Measurements from ENCODE around the gene ZAR1L. TPM values are rescaled to one million over a fixed set of nuclear protein-coding genes. Genes with fewer than 3 reads are reported as not detected.
"Not testable (repeated sequence)": the region's sequence is repeated elsewhere in the genome, so short reads cannot be mapped to it uniquely, and the experiment has no call there.

The ZAR1L gene, protein sequence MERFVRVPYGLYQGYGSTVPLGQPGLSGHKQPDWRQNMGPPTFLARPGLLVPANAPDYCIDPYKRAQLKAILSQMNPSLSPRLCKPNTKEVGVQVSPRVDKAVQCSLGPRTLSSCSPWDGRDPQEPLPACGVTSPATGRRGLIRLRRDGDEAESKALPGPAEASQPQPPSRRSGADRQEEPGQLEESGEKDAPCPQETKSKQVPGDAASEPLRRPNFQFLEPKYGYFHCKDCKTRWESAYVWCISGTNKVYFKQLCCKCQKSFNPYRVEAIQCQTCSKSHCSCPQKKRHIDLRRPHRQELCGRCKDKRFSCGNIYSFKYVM
- total RNA-seq, result not detected in 2 replicates

DNA sequence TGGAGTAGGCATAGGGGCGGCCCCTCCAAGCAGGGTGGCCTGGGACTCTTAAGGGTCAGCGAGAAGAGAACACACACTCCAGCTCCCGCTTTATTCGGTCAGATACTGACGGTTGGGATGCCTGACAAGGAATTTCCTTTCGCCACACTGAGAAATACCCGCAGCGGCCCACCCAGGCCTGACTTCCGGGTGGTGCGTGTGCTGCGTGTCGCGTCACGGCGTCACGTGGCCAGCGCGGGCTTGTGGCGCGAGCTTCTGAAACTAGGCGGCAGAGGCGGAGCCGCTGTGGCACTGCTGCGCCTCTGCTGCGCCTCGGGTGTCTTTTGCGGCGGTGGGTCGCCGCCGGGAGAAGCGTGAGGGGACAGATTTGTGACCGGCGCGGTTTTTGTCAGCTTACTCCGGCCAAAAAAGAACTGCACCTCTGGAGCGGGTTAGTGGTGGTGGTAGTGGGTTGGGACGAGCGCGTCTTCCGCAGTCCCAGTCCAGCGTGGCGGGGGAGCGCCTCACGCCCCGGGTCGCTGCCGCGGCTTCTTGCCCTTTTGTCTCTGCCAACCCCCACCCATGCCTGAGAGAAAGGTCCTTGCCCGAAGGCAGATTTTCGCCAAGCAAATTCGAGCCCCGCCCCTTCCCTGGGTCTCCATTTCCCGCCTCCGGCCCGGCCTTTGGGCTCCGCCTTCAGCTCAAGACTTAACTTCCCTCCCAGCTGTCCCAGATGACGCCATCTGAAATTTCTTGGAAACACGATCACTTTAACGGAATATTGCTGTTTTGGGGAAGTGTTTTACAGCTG lies at the start of gene ZAR1L, which contains the start of gene BRCA2:
TSS of gene ZAR1L (minus strand) at position 126 of the 790 bp plus-strand sequence. CDS start 3,438 bp downstream, outside the sequence.
TSS of gene BRCA2 (plus strand) at position 271 of the 790 bp plus-strand sequence. CDS start 953 bp downstream, outside the sequence.
- FAIRE-seq (no peak), DNase-seq (ENCODE audit: low read depth) (peak; percentile 66)
- Histone ChIP-seq H3K36me3 (ENCODE audit: control insufficient read depth, insufficient read depth, low read length) (no peaks in the 10 kb centered on the region), H3K4me3 (ENCODE audit: low read depth, low read length) (peak within 1 kb of the TSS; percentile 82), H3K27me3 (ENCODE audit: control insufficient read depth, insufficient read depth, low read length) (no peaks in the 10 kb centered on the region)
- TF ChIP-seq, protein P1, sequence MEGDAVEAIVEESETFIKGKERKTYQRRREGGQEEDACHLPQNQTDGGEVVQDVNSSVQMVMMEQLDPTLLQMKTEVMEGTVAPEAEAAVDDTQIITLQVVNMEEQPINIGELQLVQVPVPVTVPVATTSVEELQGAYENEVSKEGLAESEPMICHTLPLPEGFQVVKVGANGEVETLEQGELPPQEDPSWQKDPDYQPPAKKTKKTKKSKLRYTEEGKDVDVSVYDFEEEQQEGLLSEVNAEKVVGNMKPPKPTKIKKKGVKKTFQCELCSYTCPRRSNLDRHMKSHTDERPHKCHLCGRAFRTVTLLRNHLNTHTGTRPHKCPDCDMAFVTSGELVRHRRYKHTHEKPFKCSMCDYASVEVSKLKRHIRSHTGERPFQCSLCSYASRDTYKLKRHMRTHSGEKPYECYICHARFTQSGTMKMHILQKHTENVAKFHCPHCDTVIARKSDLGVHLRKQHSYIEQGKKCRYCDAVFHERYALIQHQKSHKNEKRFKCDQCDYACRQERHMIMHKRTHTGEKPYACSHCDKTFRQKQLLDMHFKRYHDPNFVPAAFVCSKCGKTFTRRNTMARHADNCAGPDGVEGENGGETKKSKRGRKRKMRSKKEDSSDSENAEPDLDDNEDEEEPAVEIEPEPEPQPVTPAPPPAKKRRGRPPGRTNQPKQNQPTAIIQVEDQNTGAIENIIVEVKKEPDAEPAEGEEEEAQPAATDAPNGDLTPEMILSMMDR (IDR thresholded peaks at IDR 0.05; ENCODE audit: insufficient read depth, low read length, severe bottlenecking), result no peak

DNA sequence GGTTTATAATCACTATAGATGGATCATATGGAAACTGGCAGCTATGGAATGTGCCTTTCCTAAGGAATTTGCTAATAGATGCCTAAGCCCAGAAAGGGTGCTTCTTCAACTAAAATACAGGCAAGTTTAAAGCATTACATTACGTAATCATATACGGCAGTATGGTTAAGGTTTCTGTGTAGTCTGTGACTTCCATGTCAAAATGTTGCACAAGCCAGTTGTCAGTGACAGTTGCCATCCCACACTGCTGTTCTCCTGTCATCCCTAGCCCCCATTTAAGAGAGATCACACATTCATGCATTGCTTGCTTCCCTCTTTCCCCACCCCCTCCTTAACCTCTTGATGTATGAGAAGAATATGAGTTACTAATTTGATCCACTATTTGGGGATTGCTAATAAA lies 47.4 kb upstream of the ZAR1L start:
- no peak overlapping the region for H3K4me3 ChIP-seq (ENCODE audit: low read depth, low read length)
- TF ChIP-seq, protein P1 (IDR thresholded peaks at IDR 0.05; ENCODE audit: insufficient read depth, low read length, severe bottlenecking), result no peak
- H3K27me3 ChIP-seq (ENCODE audit: control insufficient read depth, insufficient read depth, low read length), result no peaks in the 10 kb centered on the region
- H3K36me3 ChIP-seq (ENCODE audit: control insufficient read depth, insufficient read depth, low read length), result no peaks in the 10 kb centered on the region
- FAIRE-seq, result no peak
- no peak for DNase-seq (ENCODE audit: low read depth)

DNA sequence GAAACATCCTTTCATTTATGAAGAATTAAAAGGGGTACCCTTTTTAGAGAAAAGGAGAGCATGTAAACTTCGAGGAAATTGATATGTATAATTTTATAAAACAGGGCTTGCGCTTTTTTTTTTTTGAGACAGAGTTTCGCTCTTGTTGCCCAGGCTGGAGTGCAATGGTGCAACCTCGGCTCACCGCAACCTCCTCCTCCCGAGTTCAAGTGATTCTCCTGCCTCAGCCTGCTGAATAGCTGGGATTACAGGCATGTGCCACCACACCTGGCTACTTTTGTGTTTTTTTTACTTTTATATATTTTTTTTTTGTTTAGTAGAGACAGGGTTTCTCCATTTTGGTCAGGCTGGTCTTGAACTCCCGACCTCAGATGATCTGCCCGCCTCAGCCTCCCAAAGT lies 40.8 kb upstream of the ZAR1L start:
- not testable (repeated sequence) for H3K36me3 ChIP-seq (ENCODE audit: control insufficient read depth, insufficient read depth, low read length); H3K27me3 ChIP-seq (ENCODE audit: control insufficient read depth, insufficient read depth, low read length); FAIRE-seq; DNase-seq (ENCODE audit: low read depth); H3K4me3 ChIP-seq (ENCODE audit: low read depth, low read length)

DNA sequence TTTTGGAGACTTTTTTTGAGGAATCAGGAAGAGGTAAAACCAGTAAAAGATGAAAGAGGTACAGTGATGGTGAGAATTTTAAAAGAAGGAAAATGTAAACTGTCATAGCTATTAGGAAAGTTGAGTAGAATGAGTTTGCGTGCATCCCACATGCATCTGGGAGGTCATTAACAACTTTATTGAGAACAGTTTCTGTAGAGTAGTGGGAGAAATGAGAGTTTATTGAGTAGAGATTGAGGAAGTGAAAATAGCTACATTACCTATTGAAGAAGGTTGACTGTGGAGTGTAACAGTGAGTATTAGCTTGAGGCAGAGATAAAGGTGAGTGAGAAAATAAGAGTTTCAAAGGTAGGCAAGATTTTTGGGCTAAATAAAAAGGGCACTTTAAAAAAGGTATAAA lies 38.9 kb upstream of the ZAR1L start:
- no peak for FAIRE-seq
- DNase-seq (ENCODE audit: low read depth), result no peak
- H3K36me3 ChIP-seq (ENCODE audit: control insufficient read depth, insufficient read depth, low read length), result no peaks in the 10 kb centered on the region
- TF ChIP-seq, protein P1 (IDR thresholded peaks at IDR 0.05; ENCODE audit: insufficient read depth, low read length, severe bottlenecking), result no peak
- no peaks in the 10 kb centered on the region for H3K27me3 ChIP-seq (ENCODE audit: control insufficient read depth, insufficient read depth, low read length)
- H3K4me3 ChIP-seq (ENCODE audit: low read depth, low read length), result no peak overlapping the region

DNA sequence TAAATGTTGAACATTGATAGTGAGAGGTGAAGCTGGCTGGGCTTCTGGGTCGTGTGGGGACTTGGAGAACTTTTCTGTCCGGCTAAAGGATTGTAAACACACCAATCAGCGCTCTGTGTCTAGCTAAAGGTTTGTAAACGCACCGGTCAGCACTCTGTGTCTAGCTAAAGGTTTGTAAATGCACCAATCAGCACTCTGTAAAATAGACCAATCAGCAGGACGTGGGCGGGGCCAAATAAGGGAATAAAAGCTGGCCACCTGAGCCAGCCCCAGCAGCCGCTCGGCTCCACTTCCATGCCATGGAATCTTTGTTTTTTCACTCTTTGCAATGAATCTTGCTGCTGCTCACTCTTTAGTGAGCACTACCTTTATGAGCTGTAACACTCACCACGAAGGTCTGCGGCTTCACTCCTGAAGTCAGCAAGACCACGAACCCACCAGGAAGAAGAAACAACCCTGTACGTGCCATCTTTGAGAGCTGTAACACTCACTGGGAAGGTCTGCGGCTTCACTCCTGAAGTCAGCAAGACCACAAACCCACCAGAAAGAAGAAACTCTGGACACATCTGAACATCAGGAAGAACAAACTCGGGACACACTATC lies 35.8 kb upstream of the ZAR1L start:
- H3K36me3 ChIP-seq (ENCODE audit: control insufficient read depth, insufficient read depth, low read length); H3K4me3 ChIP-seq (ENCODE audit: low read depth, low read length); DNase-seq (ENCODE audit: low read depth); FAIRE-seq; H3K27me3 ChIP-seq (ENCODE audit: control insufficient read depth, insufficient read depth, low read length): not testable (repeated sequence)

DNA sequence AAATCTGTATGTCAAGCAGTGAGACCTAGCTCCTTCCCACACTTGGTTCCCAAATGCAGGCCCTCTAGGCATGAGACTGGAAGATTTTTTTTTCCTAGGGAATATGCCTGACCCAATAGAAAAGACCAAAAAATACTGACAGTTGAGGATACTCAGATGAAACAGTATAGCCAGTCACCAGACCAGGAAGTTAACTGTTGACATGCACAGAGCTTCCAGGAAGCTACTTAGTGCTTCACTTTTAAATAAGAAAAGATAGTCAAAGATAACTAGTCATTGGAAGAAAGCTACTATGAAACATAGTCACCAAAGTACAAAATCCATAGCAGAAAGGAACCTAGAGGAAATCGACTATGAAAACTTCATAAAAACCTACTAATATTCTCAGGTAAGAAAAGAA lies 32.5 kb upstream of the ZAR1L start:
- Histone ChIP-seq H3K27me3 (ENCODE audit: control insufficient read depth, insufficient read depth, low read length) (no peaks in the 10 kb centered on the region), H3K4me3 (ENCODE audit: low read depth, low read length) (no peak overlapping the region), H3K36me3 (ENCODE audit: control insufficient read depth, insufficient read depth, low read length) (no peaks in the 10 kb centered on the region)
- DNase-seq (ENCODE audit: low read depth), result no peak
- TF ChIP-seq, protein P1 (IDR thresholded peaks at IDR 0.05; ENCODE audit: insufficient read depth, low read length, severe bottlenecking), result no peak
- FAIRE-seq, result no peak

Data from bronchial epithelial cell (primary cell).